GM12891 (cell line): ENCODE measurements around the gene LATS1.

Experiments used
- PAX5 ChIP-seq: IDR thresholded peaks from 2 replicates; pipeline ENCODE4 v1.6.1; 2011; ENCODE audit warnings: low read length, moderate library complexity, mild to moderate bottlenecking; ENCODE audit not compliant: insufficient read depth, severe bottlenecking
- POLR2A ChIP-seq: IDR thresholded peaks from 2 replicates; pipeline ENCODE4 v1.6.1; 2011; ENCODE audit warnings: low read depth, low read length, control low read depth
- POLR2AphosphoS5 ChIP-seq: IDR thresholded peaks from 2 replicates; pipeline ENCODE4 v1.6.1; 2011; ENCODE audit warnings: low read depth, low read length, control low read depth
- SPI1 ChIP-seq: IDR thresholded peaks from 2 replicates; pipeline ENCODE4 v1.6.1; 2011; ENCODE audit warnings: low read depth, low read length, control low read depth
- TAF1 ChIP-seq: IDR thresholded peaks from 2 replicates; pipeline ENCODE4 v1.6.1; 2011; ENCODE audit warnings: low read depth, low read length, control low read depth

DNA sequence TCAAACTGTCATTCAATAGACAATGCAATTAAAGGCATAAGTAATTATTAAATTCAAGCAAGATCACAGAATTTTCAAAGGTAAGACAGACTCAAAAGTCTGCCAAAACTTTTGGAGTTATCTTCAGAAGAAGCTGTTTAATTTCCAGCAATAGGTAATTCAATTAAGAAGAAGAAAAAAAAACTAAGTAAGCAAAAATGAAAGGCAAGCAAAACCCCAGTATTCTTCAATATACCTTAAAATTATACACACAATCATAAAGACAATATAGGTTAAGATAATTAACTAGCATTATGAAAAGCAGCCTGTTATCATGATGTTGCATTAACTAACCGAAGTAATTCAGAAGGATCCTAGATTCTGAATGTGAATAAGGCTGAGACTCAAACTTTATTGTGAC lies 3.5 kb downstream of the LATS1 start:
- TF ChIP-seq POLR2A (no peak), TAF1 (no peak), POLR2AphosphoS5 (no peak), SPI1 (no peak), PAX5 (no peak)
